Hematopoietic multipotent progenitor cell treated with erythropoietin and hydrocortisone succinate and interleukin-3 and kit ligand, for 4 days (in vitro differentiated cells): ENCODE measurements around the gene AUTS2.

ENCODE experiments used
- DNase-seq: peaks from one replicate; pipeline ENCODE4 v3.0.0-alpha.2; 2015

AUTS2 gene

GRCh38 chr7:70540641-70541040 is 942.4 kb downstream of the AUTS2 start:
- no peak for DNase-seq

- no peak for DNase-seq
Observed at GRCh38 chr7:70542750-70543376, 944.6 kb downstream of the AUTS2 start.

GRCh38 chr7:70544016-70544415 is 945.7 kb downstream of the AUTS2 start:
- DNase-seq: no peak

- no peak for DNase-seq
Observed at GRCh38 chr7:70545214-70545613, 946.9 kb downstream of the AUTS2 start.

- no peak for DNase-seq
Observed at GRCh38 chr7:70552141-70552540, 953.9 kb downstream of the AUTS2 start.

GRCh38 chr7:70553364-70553763 is 955.1 kb downstream of the AUTS2 start:
- no peak for DNase-seq

GRCh38 chr7:70554646-70555045 is 956.4 kb downstream of the AUTS2 start:
- no peak for DNase-seq

GRCh38 chr7:70556761-70557160 is 958.5 kb downstream of the AUTS2 start:
- DNase-seq: no peak

- DNase-seq: no peak
Observed at GRCh38 chr7:70557338-70557737, 959.1 kb downstream of the AUTS2 start.

GRCh38 chr7:70559815-70560214 is 961.5 kb downstream of the AUTS2 start:
- no peak for DNase-seq

GRCh38 chr7:70563960-70564359 is 965.7 kb downstream of the AUTS2 start:
- DNase-seq: no peak

GRCh38 chr7:70565721-70566370 is 967.6 kb downstream of the AUTS2 start:
- no peak for DNase-seq

GRCh38 chr7:70566671-70567070 is 968.4 kb downstream of the AUTS2 start:
- DNase-seq: no peak

GRCh38 chr7:70568674-70569334 is 970.5 kb downstream of the AUTS2 start:
- no peak for DNase-seq

- peak; percentile 85 for DNase-seq
Observed at GRCh38 chr7:70569335-70569819, 971.1 kb downstream of the AUTS2 start.

GRCh38 chr7:70570029-70570428 is 971.8 kb downstream of the AUTS2 start:
- DNase-seq: no peak

- DNase-seq: no peak
Observed at GRCh38 chr7:70570961-70571360, 972.7 kb downstream of the AUTS2 start.

- no peak for DNase-seq
Observed at GRCh38 chr7:70571403-70571934, 973.2 kb downstream of the AUTS2 start.

- no peak for DNase-seq
Observed at GRCh38 chr7:70571961-70572360, 973.7 kb downstream of the AUTS2 start.

- DNase-seq: no peak
Observed at GRCh38 chr7:70572571-70572970, 974.3 kb downstream of the AUTS2 start.

GRCh38 chr7:70573071-70573661 is 974.9 kb downstream of the AUTS2 start:
- DNase-seq: no peak

- DNase-seq: no peak
Observed at GRCh38 chr7:70573696-70574095, 975.4 kb downstream of the AUTS2 start.

- no peak for DNase-seq
Observed at GRCh38 chr7:70574314-70574834, 976.1 kb downstream of the AUTS2 start.
